K562 (cell line): ENCODE results near the gene CNBD2. TPM values are rescaled to one million over a fixed set of nuclear protein-coding genes. Genes with fewer than 3 reads are reported as not detected.
A peak's percentile ranks its signal among the peaks of the same experiment; 100 is the strongest.

Source experiments
- ATAC-seq: fragments of 200-7000 bp; cut with Tn5 transposase; 3 replicates; pipeline ENCODE4 v1.9.1; 2020; ENCODE audit warnings: moderate library complexity
- BruUV-seq: library from RNA; stranded (reverse); fragments of 400-500 nt; replicated peaks from 2 replicates; lab custom pipeline; 2021; lab: Mats Ljungman, UMichigan
- CTCF ChIA-PET: fragments of 300-600 bp; formaldehyde crosslinking; extraction: SDS; loops from one replicate; lab custom pipeline; 2021; ENCODE audit warnings: low intra/inter-chr PET ratio; lab: Yijun Ruan, JAX
- POLR2A ChIA-PET: fragments of 300-600, 350-650 bp; sonication (Branson Sonifier 250); formaldehyde crosslinking; extraction: SDS; loops from one replicate; lab custom pipeline; 2021; ENCODE audit warnings: antibody characterized with exemption, inconsistent platforms; lab: Yijun Ruan, JAX
- DNase-seq, 4 experiments: peaks; one replicate each; pipeline versions ENCODE4 v3.0.0 to v3.0.0-alpha.2; 2011 to 2018; ENCODE audit warnings: low spot score in 3 of 4, mixed read lengths in 3 of 4; ENCODE audit errors: extremely low read depth in 1 of 4
- FAIRE-seq: peaks from 2 replicates; lab custom pipeline; 2011; peaks lifted over from hg19 to GRCh38; lab: Jason Lieb, UNC
- H2AFZ ChIP-seq: 2 replicates; pipeline ENCODE4 v1.6.0; 2011; ENCODE audit warnings: low read depth, low read length, control low read depth, inconsistent platforms
- H3K27ac ChIP-seq: fragments of 200-600 bp; 3 replicates; pipeline ENCODE4 v1.8.0; 2011; ENCODE audit warnings: low read depth, mild to moderate bottlenecking, control low read depth, inconsistent platforms, low read length, moderate library complexity, mixed read lengths; ENCODE audit errors: extremely low read depth
- H3K27me3 ChIP-seq, 2 experiments: fragments of 300-600 bp in 1 of 2; 2 replicates in 1 of 2; 3 replicates in 1 of 2; pipeline versions ENCODE4 v1.6.0 to v1.8.0; 2011; ENCODE audit warnings: inconsistent platforms in 2 of 2, low read length in 2 of 2, mild to moderate bottlenecking in 1 of 2, mixed read lengths in 1 of 2, moderate library complexity in 1 of 2; ENCODE audit not compliant: control insufficient read depth in 2 of 2, insufficient read depth in 2 of 2
- H3K36me3 ChIP-seq: fragments of 300-600 bp; 3 replicates; pipeline ENCODE4 v1.8.0; 2011; ENCODE audit warnings: mild to moderate bottlenecking, low read length, inconsistent platforms; ENCODE audit not compliant: control insufficient read depth, insufficient read depth
- H3K4me1 ChIP-seq, 2 experiments: fragments of 200-600 bp in 1 of 2; replicated peaks in 1 of 2; 2 replicates in 1 of 2; 3 replicates in 1 of 2; pipeline versions ENCODE4 v1.5.1 to v1.8.0; 2011; ENCODE audit warnings: inconsistent platforms in 2 of 2, low read length in 2 of 2, mild to moderate bottlenecking in 1 of 2, mixed read lengths in 1 of 2, moderate library complexity in 1 of 2; ENCODE audit not compliant: control insufficient read depth in 2 of 2, insufficient read depth in 2 of 2
- H3K4me2 ChIP-seq: 2 replicates; pipeline ENCODE4 v1.6.1; 2011; ENCODE audit warnings: low read length, control low read depth, inconsistent platforms, mixed read lengths; ENCODE audit not compliant: insufficient read depth
- H3K4me3 ChIP-seq: fragments of 200-600 bp; sonication (generic), shearing (Covaris generic); 2 replicates; pipeline ENCODE4 v1.5.1; 2016; ENCODE audit warnings: control low read depth, inconsistent platforms
- H3K79me2 ChIP-seq: fragments of 200-600 bp; 3 replicates; pipeline ENCODE4 v1.8.0; 2011; ENCODE audit warnings: low read length, inconsistent platforms; ENCODE audit not compliant: control insufficient read depth, insufficient read depth
- H3K9ac ChIP-seq, 2 experiments: 2 replicates each; pipeline versions ENCODE4 v1.6.0 to v1.6.1; 2011; ENCODE audit warnings: low read depth in 2 of 2, low read length in 2 of 2, control low read depth in 1 of 2, inconsistent platforms in 1 of 2, mild to moderate bottlenecking in 1 of 2, mixed read lengths in 1 of 2; ENCODE audit not compliant: insufficient read depth in 1 of 2
- H3K9me1 ChIP-seq: one replicate; pipeline ENCODE4 v1.6.0; 2011; ENCODE audit warnings: inconsistent platforms, mild to moderate bottlenecking, low read length, moderate library complexity; ENCODE audit not compliant: control insufficient read depth, insufficient read depth
- H3K9me3 ChIP-seq: replicated peaks from 2 replicates; pipeline ENCODE4 v1.5.1; 2011; ENCODE audit warnings: low read depth, low read length, inconsistent platforms; ENCODE audit not compliant: control insufficient read depth, insufficient read depth
- H4K20me1 ChIP-seq: replicated peaks from 2 replicates; pipeline ENCODE4 v1.6.1; 2011; ENCODE audit warnings: low read length, inconsistent platforms, mixed read lengths; ENCODE audit not compliant: control insufficient read depth, insufficient read depth
- ATF1 ChIP-seq, 2 experiments: fragments of 450-650 bp in 1 of 2; IDR thresholded peaks; 2 replicates each; pipeline ENCODE4 v1.6.1; 2016; ENCODE audit warnings: missing compliant biosample characterization in 1 of 2, missing genetic modification characterization in 1 of 2
- CBFA2T3 ChIP-seq: fragments of 450-650 bp; IDR thresholded peaks from 2 replicates; pipeline ENCODE4 v1.6.1; 2017
- CCNT2 ChIP-seq: IDR thresholded peaks from 2 replicates; pipeline ENCODE4 v1.6.1; 2011; ENCODE audit warnings: borderline replicate concordance, low read depth, mild to moderate bottlenecking, moderate library complexity, mixed read lengths, low read length; ENCODE audit not compliant: insufficient read length; ENCODE audit errors: extremely low read depth
- CREM ChIP-seq: IDR thresholded peaks from 2 replicates; pipeline ENCODE4 v1.6.1; 2014; ENCODE audit warnings: antibody characterized with exemption, low read depth
- CTBP1 ChIP-seq: fragments of 450-650 bp; IDR thresholded peaks from 2 replicates; pipeline ENCODE4 v1.6.1; 2016; ENCODE audit warnings: borderline replicate concordance
- ELF4 ChIP-seq: fragments of 450-650 bp; formaldehyde crosslinking; IDR thresholded peaks from 2 replicates; pipeline ENCODE4 v1.4.0; 2022; ENCODE audit warnings: missing genetic modification characterization
- JUND ChIP-seq, 2 experiments: IDR thresholded peaks; 2 replicates in 1 of 2; 3 replicates in 1 of 2; pipeline ENCODE4 v1.6.1; 2011; ENCODE audit warnings: borderline replicate concordance in 2 of 2, low read depth in 2 of 2, low read length in 2 of 2, improper control_type of control experiment in 1 of 2, missing biosample characterization in 1 of 2, missing genetic modification characterization in 1 of 2, missing genetic modification reagents in 1 of 2
- NRF1 ChIP-seq, 2 experiments: fragments of 450-650 bp; IDR thresholded peaks in 1 of 2; conservative IDR thresholded peaks in 1 of 2; 2 replicates each; pipeline ENCODE4 v1.6.1; 2014; ENCODE audit warnings: mild to moderate bottlenecking in 2 of 2
- PTTG1 ChIP-seq: fragments of 450-650 bp; IDR thresholded peaks from 2 replicates; pipeline ENCODE4 v1.6.1; 2016; ENCODE audit warnings: low read depth, mild to moderate bottlenecking, missing genetic modification characterization, missing compliant biosample characterization
- RBM34 ChIP-seq: fragments of 200-400 bp; formaldehyde crosslinking; IDR thresholded peaks from 2 replicates; pipeline ENCODE4 v1.6.1; 2018; ENCODE audit warnings: low read length, borderline replicate concordance; ENCODE audit not compliant: insufficient read depth
- SPI1 ChIP-seq: IDR thresholded peaks from 2 replicates; pipeline ENCODE4 v1.6.1; 2011; ENCODE audit warnings: low read depth, low read length, control low read depth, borderline replicate concordance
- TRIM24 ChIP-seq, 2 experiments: fragments of 450-650 bp; IDR thresholded peaks; 2 replicates each; pipeline ENCODE4 v1.6.1; 2016
- ZNF431 ChIP-seq: sonication (generic); formaldehyde crosslinking; IDR thresholded peaks from 2 replicates; pipeline ENCODE4 v1.8.0; 2022; ENCODE audit warnings: mild to moderate bottlenecking, missing genetic modification reagents
- WGBS: fragments of 100-300 bp; shearing (Covaris generic); methylation state at CpG from one replicate; pipeline ENCODE4 v1.1.6; 2016; ENCODE audit warnings: low coverage, mixed read lengths; ENCODE audit not compliant: insufficient coverage; ENCODE audit errors: missing lambda C conversion rate; 5-methylcytosine and 5-hydroxymethylcytosine counted together
- in situ Hi-C: fragments of 300-500 bp; cut with MboI; formaldehyde crosslinking; loops from 4 replicates; pipeline ENCODE4 v1.15.0; 2018; ENCODE audit warnings: inconsistent platforms, mixed read lengths
- intact Hi-C: fragments of 100-400 bp; cut with micrococcal nuclease; formaldehyde crosslinking; loops from 2 replicates; pipeline ENCODE4 v1.14.2; 2022
- polyA plus RNA-seq, 8 experiments: library from polyadenylated mRNA; depleted of rRNA in 4 of 8; stranded (reverse) in 5 of 8; unstranded in 3 of 8; fragments of >200 nt; fragmentation: Nextera tagmentation in 2 of 8; fragmentation: Illumina TruSeq in 1 of 8; extraction: Ambion mirVana in 2 of 8; extraction: Trizol in 1 of 8; gene quantifications; 2 replicates each; pipeline versions ENCODE4 v1.2.1 to v1.2.3, GENCODE V29; 2011 to 2014; ENCODE audit warnings: inconsistent platforms in 1 of 8, missing spikeins in 1 of 8
- total RNA-seq, 7 experiments: library from RNA; depleted of rRNA in 6 of 7; stranded (reverse); fragments of >200 nt in 6 of 7; fragmentation: Illumina TruSeq in 2 of 7; extraction: Trizol in 2 of 7; gene quantifications; 2 replicates each; pipeline versions ENCODE4 v1.2.1 to v1.2.3, GENCODE V29; 2011 to 2021; ENCODE audit warnings: low replicate concordance in 1 of 7
- TF ChIP-seq, protein P1 (sequence below): sonication (generic); formaldehyde crosslinking; IDR thresholded peaks from 2 replicates; pipeline ENCODE4 v1.9.0; 2022; ENCODE audit warnings: mild to moderate bottlenecking, missing genetic modification reagents
- TF ChIP-seq, protein P2 (sequence below): sonication (generic); formaldehyde crosslinking; IDR thresholded peaks from 2 replicates; pipeline ENCODE4 v1.8.0; 2022; ENCODE audit warnings: mild to moderate bottlenecking, missing genetic modification reagents
- TF ChIP-seq, protein P3 (sequence below), 2 experiments: fragments of 450-650 bp in 1 of 2; sonication (generic) in 1 of 2; formaldehyde crosslinking in 1 of 2; IDR thresholded peaks in 1 of 2; conservative IDR thresholded peaks in 1 of 2; 2 replicates each; pipeline versions ENCODE4 v1.6.1 to v1.8.1; 2016 to 2023; ENCODE audit warnings: mild to moderate bottlenecking in 2 of 2, moderate library complexity in 2 of 2, inconsistent platforms in 1 of 2, missing genetic modification reagents in 1 of 2
- TF ChIP-seq, protein P4 (sequence below): sonication (generic); IDR thresholded peaks from 2 replicates; pipeline ENCODE4 v1.6.1; 2016

CNBD2 gene
- total and polyA plus RNA-seq, 9 of the 15 experiments (the other 6 are each of a cell fraction or from before 2014, with no cell fraction given), result 3.2 to 17.5 (median 5.3) TPM

DNA sequence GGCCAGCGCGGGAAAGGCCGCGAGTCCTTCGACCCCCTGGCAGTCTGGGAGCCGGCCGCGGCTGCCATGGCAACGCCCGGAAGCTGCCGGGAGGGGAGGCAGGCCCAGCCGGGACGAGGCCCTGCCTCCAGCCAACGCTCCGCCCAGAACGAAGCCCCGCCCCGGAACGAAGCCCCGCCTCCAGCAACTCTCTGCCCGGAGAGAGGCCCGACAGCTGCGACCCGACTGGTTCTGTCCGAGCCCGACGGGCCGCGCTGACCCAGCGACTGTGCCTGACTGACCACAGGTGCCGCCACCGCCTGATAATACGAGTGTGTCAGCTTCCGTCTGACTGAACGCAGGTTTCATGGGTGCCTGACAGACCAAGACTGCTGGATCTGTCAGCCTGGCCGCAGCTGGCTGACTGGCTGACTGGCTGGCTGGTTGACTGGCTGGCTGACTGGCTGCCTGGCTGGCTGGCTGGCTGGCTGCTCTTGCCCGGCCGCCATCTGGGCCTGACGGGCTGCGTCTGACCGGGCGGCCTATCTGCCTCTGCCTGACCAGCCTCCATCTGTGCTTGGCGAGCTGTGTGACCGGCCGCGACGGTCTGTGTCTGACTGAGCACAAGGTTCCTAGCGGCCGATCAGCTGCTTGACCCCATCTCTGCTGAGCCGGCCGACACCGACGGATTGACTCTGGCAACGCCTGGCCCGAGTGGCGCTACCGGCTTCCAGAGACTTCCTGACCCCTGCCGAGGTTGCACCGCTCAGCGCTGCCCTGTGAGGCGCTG is 96.5 kb downstream of the CNBD2 start:
- peak overlapping the region; percentile 27; the same call in 1 of the 3 replicates for H3K27ac ChIP-seq
- H3K36me3 ChIP-seq, result no peaks in the 10 kb centered on the region
- FAIRE-seq, result peak; percentile 87
- ChIA-PET CTCF (no interaction called here), POLR2A (interaction anchor here (0.6 to 2.2 kb wide), 11 partner anchors 11 to 560 kb away, joined by 3 to 12 read pairs (median 3); no protein-coding TSS in a partner anchor)
- H3K9me1 ChIP-seq, result no peaks in the 10 kb centered on the region
- H3K9ac ChIP-seq, result peak overlapping the region; percentile 41 to 91; a peak in 3 of 4 replicates
- WGBS, result 10% methylated on average over 51 of the region's 61 CpGs
- TSS peak; percentile 88 for BruUV-seq
- H3K4me3 ChIP-seq, result peak overlapping the region; percentile 49
- in situ Hi-C loops, result no loop called here
- H3K27me3 ChIP-seq, result no peaks in the 10 kb centered on the region
- peak; percentile 99 for ATAC-seq
- H2AFZ ChIP-seq, result peak overlapping the region; percentile 98
- peaks cover 15 to 20% of the 10 kb centered on the region in 2 experiments for H3K4me1 ChIP-seq
- H3K4me2 ChIP-seq, result peak overlapping the region; percentile 86
- no peaks in the 10 kb centered on the region for H3K9me3 ChIP-seq
- H4K20me1 ChIP-seq, result no peaks in the 10 kb centered on the region
- DNase-seq, result peak; percentile 90 to 98 (median 97)
- no peaks in the 10 kb centered on the region for H3K79me2 ChIP-seq
- intact Hi-C loops, result no loop called here
- TF ChIP-seq, protein P1, sequence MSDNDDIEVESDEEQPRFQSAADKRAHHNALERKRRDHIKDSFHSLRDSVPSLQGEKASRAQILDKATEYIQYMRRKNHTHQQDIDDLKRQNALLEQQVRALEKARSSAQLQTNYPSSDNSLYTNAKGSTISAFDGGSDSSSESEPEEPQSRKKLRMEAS (CRISPR knock-in tag), result peak; percentile 67
- peak; percentile 50; the same call in 1 of the 2 replicates for TF ChIP-seq CTBP1
- no peak for TF ChIP-seq ATF1 (CRISPR knock-in tag; IDR thresholded peaks at IDR 0.05)
- 0 out of 2 replicates have a peak, but pooled peaks have one; percentile 31 for TF ChIP-seq ATF1 (tag; IDR thresholded peaks at IDR 0.05)
- peak in 1 of 2 experiments; percentile 55; a peak in 1 of 4 replicates for TF ChIP-seq TRIM24 (IDR thresholded peaks at IDR 0.05)
- TF ChIP-seq, protein P2, sequence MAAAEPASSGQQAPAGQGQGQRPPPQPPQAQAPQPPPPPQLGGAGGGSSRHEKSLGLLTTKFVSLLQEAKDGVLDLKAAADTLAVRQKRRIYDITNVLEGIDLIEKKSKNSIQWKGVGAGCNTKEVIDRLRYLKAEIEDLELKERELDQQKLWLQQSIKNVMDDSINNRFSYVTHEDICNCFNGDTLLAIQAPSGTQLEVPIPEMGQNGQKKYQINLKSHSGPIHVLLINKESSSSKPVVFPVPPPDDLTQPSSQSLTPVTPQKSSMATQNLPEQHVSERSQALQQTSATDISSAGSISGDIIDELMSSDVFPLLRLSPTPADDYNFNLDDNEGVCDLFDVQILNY (CRISPR knock-in tag), result no peak
- peak; percentile 54 to 55; a peak in 2 of 4 replicates for TF ChIP-seq NRF1 (conservative IDR thresholded peaks at IDR 0.05 in 1 of 2, IDR thresholded peaks at IDR 0.05 in 1 of 2)
- no peak for TF ChIP-seq ZNF431 (CRISPR knock-in tag)
- TF ChIP-seq JUND (IDR thresholded peaks at IDR 0.05; ENCODE audit: borderline replicate concordance, low read depth, low read length), result peak; percentile 19; the same call in 1 of the 2 replicates
- no peak for TF ChIP-seq JUND (tag; IDR thresholded peaks at IDR 0.05; ENCODE audit: borderline replicate concordance, low read depth, low read length)
- TF ChIP-seq ELF4 (CRISPR knock-in tag), result no peak
- TF ChIP-seq CCNT2, result no peak
- TF ChIP-seq CREM, result peak; percentile 27; the same call in 1 of the 2 replicates
- TF ChIP-seq, protein P3, sequence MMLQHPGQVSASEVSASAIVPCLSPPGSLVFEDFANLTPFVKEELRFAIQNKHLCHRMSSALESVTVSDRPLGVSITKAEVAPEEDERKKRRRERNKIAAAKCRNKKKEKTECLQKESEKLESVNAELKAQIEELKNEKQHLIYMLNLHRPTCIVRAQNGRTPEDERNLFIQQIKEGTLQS (IDR thresholded peaks at IDR 0.05), result peak; percentile 11
- TF ChIP-seq, protein P3 (CRISPR knock-in tag; conservative IDR thresholded peaks at IDR 0.05), result no peak
- peak; percentile 59; the same call in 1 of the 2 replicates for TF ChIP-seq RBM34
- TF ChIP-seq, protein P4, sequence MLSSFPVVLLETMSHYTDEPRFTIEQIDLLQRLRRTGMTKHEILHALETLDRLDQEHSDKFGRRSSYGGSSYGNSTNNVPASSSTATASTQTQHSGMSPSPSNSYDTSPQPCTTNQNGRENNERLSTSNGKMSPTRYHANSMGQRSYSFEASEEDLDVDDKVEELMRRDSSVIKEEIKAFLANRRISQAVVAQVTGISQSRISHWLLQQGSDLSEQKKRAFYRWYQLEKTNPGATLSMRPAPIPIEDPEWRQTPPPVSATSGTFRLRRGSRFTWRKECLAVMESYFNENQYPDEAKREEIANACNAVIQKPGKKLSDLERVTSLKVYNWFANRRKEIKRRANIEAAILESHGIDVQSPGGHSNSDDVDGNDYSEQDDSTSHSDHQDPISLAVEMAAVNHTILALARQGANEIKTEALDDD, result peak; percentile 61; the same call in 1 of the 2 replicates
- no peak for TF ChIP-seq SPI1
- no peak for TF ChIP-seq PTTG1 (tag)
- peak; percentile 28 for TF ChIP-seq CBFA2T3
